IMR-90 (cell line): ENCODE measurements around the gene SNAPC1. TPM values are rescaled to one million over a fixed set of nuclear protein-coding genes. Genes with fewer than 3 reads are reported as not detected.

Experiments used
- ATAC-seq: fragments of 200-7000 bp; cut with Tn5 transposase; 2 replicates; pipeline ENCODE4 v1.9.1; 2020; ENCODE audit warnings: low read depth, mild to moderate bottlenecking, moderate library complexity
- BruUV-seq: library from RNA; stranded (reverse); fragments of 400-500 nt; replicated peaks from 2 replicates; lab custom pipeline; 2021; lab: Mats Ljungman, UMichigan
- CTCF ChIA-PET: fragments of 300-600 bp; formaldehyde crosslinking; extraction: SDS; loops from one replicate; lab custom pipeline; 2021; ENCODE audit warnings: antibody characterized with exemption; lab: Yijun Ruan, JAX
- POLR2A ChIA-PET: fragments of 300-600 bp; sonication (Branson Sonifier 250); formaldehyde crosslinking; loops from one replicate; lab custom pipeline; 2022; ENCODE audit warnings: antibody characterized with exemption; ENCODE audit not compliant: unreplicated experiment; lab: Charles Lee
- DNase-seq: peaks from one replicate; pipeline ENCODE4 v3.0.0; 2013
- H2AFZ ChIP-seq: replicated peaks from 2 replicates; pipeline ENCODE3; 2013; ENCODE audit warnings: low read length, mild to moderate bottlenecking; ENCODE audit not compliant: poor library complexity
- H2AK5ac ChIP-seq: 2 replicates; pipeline ENCODE4 v1.6.1; 2013; ENCODE audit warnings: low read depth, low read length, inconsistent platforms
- H2AK9ac ChIP-seq: replicated peaks from 2 replicates; pipeline ENCODE3; 2013; ENCODE audit warnings: mild to moderate bottlenecking, low read depth, low read length, moderate library complexity; ENCODE audit not compliant: poor library complexity
- H2BK120ac ChIP-seq: 2 replicates; pipeline ENCODE4 v1.6.1; 2013; ENCODE audit warnings: low read depth, low read length, inconsistent platforms
- H2BK15ac ChIP-seq: 3 replicates; pipeline ENCODE4 v1.6.1; 2013; ENCODE audit warnings: low read depth, low read length, inconsistent platforms
- H2BK20ac ChIP-seq: 2 replicates; pipeline ENCODE4 v1.6.1; 2013; ENCODE audit warnings: low read depth, mild to moderate bottlenecking, inconsistent platforms, low read length, moderate library complexity
- H2BK5ac ChIP-seq: 2 replicates; pipeline ENCODE4 v1.6.1; 2013; ENCODE audit warnings: mild to moderate bottlenecking, low read depth, low read length, inconsistent platforms; ENCODE audit not compliant: poor library complexity, severe bottlenecking
- H3K14ac ChIP-seq: replicated peaks from 2 replicates; pipeline ENCODE4 v1.6.1; 2013; ENCODE audit warnings: low read depth, low read length, inconsistent platforms
- H3K18ac ChIP-seq: 2 replicates; pipeline ENCODE4 v1.6.1; 2013; ENCODE audit warnings: low read depth, low read length, control low read depth
- H3K23ac ChIP-seq: 2 replicates; pipeline ENCODE4 v1.6.1; 2013; ENCODE audit warnings: low read depth, low read length, inconsistent platforms
- H3K27ac ChIP-seq: 2 replicates; pipeline ENCODE4 v1.5.1; 2013; ENCODE audit warnings: mild to moderate bottlenecking, control low read depth, low read length; ENCODE audit not compliant: insufficient read depth
- H3K27me3 ChIP-seq: 2 replicates; pipeline ENCODE4 v1.6.1; 2013; ENCODE audit warnings: low read length; ENCODE audit not compliant: control insufficient read depth, insufficient read depth
- H3K36me3 ChIP-seq: 2 replicates; pipeline ENCODE4 v1.6.1; 2013; ENCODE audit warnings: low read length, mixed read lengths; ENCODE audit not compliant: control insufficient read depth, insufficient read depth
- H3K4ac ChIP-seq: 2 replicates; pipeline ENCODE4 v1.6.1; 2013; ENCODE audit warnings: low read depth, low read length, inconsistent platforms
- H3K4me1 ChIP-seq: 2 replicates; pipeline ENCODE4 v1.6.1; 2013; ENCODE audit warnings: low read length, mixed read lengths; ENCODE audit not compliant: control insufficient read depth, insufficient read depth
- H3K4me2 ChIP-seq: 2 replicates; pipeline ENCODE4 v1.6.1; 2013; ENCODE audit warnings: low read depth, mild to moderate bottlenecking, control low read depth, low read length, moderate library complexity
- H3K4me3 ChIP-seq: 2 replicates; pipeline ENCODE4 v1.5.1; 2013; ENCODE audit warnings: low read depth, mild to moderate bottlenecking, control low read depth, low read length, moderate library complexity; ENCODE audit not compliant: insufficient read depth
- H3K56ac ChIP-seq: 2 replicates; pipeline ENCODE4 v1.6.1; 2013; ENCODE audit warnings: low read length, inconsistent platforms; ENCODE audit not compliant: insufficient read depth; ENCODE audit errors: extremely low read depth
- H3K79me1 ChIP-seq, 2 experiments: 2 replicates each; pipeline ENCODE4 v1.6.1; 2013; ENCODE audit warnings: low read length in 2 of 2, inconsistent platforms in 1 of 2, low read depth in 1 of 2
- H3K9ac ChIP-seq: 2 replicates; pipeline ENCODE4 v1.6.1; 2013; ENCODE audit warnings: low read depth, low read length, control low read depth
- H3K9me1 ChIP-seq: 2 replicates; pipeline ENCODE4 v1.6.1; 2013; ENCODE audit warnings: low read length, inconsistent platforms; ENCODE audit not compliant: insufficient read depth
- H3K9me3 ChIP-seq: 2 replicates; pipeline ENCODE4 v1.6.1; 2013; ENCODE audit warnings: low read length; ENCODE audit not compliant: control insufficient read depth, insufficient read depth
- H4K20me1 ChIP-seq: 2 replicates; pipeline ENCODE4 v1.6.1; 2013; ENCODE audit warnings: low read length, inconsistent platforms; ENCODE audit not compliant: insufficient read depth
- H4K5ac ChIP-seq: 2 replicates; pipeline ENCODE4 v1.6.1; 2013; ENCODE audit warnings: mild to moderate bottlenecking, low read depth, low read length, control low read depth
- H4K8ac ChIP-seq, 2 experiments: 2 replicates each; pipeline ENCODE4 v1.6.1; 2013; ENCODE audit warnings: low read depth in 2 of 2, low read length in 2 of 2, control low read depth in 1 of 2, inconsistent platforms in 1 of 2
- H4K91ac ChIP-seq: 2 replicates; pipeline ENCODE4 v1.6.1; 2013; ENCODE audit warnings: low read depth, low read length, inconsistent platforms; ENCODE audit not compliant: insufficient read depth
- BHLHE40 ChIP-seq: fragments of 150-350 bp; IDR thresholded peaks from 2 replicates; pipeline ENCODE4 v1.6.1; 2016; ENCODE audit warnings: mild to moderate bottlenecking, low read depth, low read length
- CEBPB ChIP-seq: IDR thresholded peaks from 2 replicates; pipeline ENCODE4 v1.6.1; 2012; ENCODE audit warnings: low read depth, low read length, improper control_type of control experiment
- FOS ChIP-seq: fragments of 150-350 bp; IDR thresholded peaks from 2 replicates; pipeline ENCODE4 v1.6.1; 2016; ENCODE audit warnings: low read depth, low read length
- MAFK ChIP-seq: IDR thresholded peaks from 2 replicates; pipeline ENCODE4 v1.6.1; 2012; ENCODE audit warnings: low read depth, low read length, improper control_type of control experiment
- MAZ ChIP-seq: IDR thresholded peaks from 2 replicates; pipeline ENCODE4 v1.6.1; 2012; ENCODE audit warnings: low read depth, mild to moderate bottlenecking, low read length, improper control_type of control experiment, moderate library complexity, borderline replicate concordance
- POLR2A ChIP-seq: IDR thresholded peaks from 2 replicates; pipeline ENCODE4 v1.6.1; 2012; ENCODE audit warnings: mild to moderate bottlenecking, low read depth, low read length
- RCOR1 ChIP-seq: IDR thresholded peaks from 2 replicates; pipeline ENCODE4 v1.6.1; 2012; ENCODE audit warnings: mild to moderate bottlenecking, low read length, improper control_type of control experiment; ENCODE audit not compliant: insufficient replicate concordance
- USF2 ChIP-seq: fragments of 150-350 bp; IDR thresholded peaks from 2 replicates; pipeline ENCODE4 v1.6.1; 2017; ENCODE audit warnings: mild to moderate bottlenecking, antibody characterized with exemption, low read length, low read depth
- dilution Hi-C: fragments of 300-500 bp; cut with HindIII; formaldehyde crosslinking; loops from one replicate; pipeline ENCODE4 v1.14.3; 2018; ENCODE audit warnings: low sequenced_read_pairs; ENCODE audit not compliant: unreplicated experiment
- in situ Hi-C: fragments of 300-500 bp; cut with MboI; formaldehyde crosslinking; loops from 3 replicates; pipeline ENCODE4 v1.14.3; 2019; ENCODE audit warnings: low sequenced_read_pairs, inconsistent platforms, mixed read lengths
- intact Hi-C: fragments of 100-400 bp; cut with micrococcal nuclease; formaldehyde crosslinking; loops from 2 replicates; pipeline ENCODE4 v1.10.0; 2022
- polyA plus RNA-seq, 3 experiments: library from polyadenylated mRNA; depleted of rRNA; stranded (reverse); fragments of >200 nt; gene quantifications; 2 replicates each; pipeline ENCODE4 v1.2.3, GENCODE V29; 2012; ENCODE audit warnings: low replicate concordance in 1 of 3
- total RNA-seq: library from RNA; depleted of rRNA; stranded (reverse); fragments of >200 nt; gene quantifications from 2 replicates; pipeline ENCODE4 v1.2.3, GENCODE V29; 2012

SNAPC1 gene
- total and polyA plus RNA-seq, 2 of the 4 experiments (the other 2 are of a cell fraction): 7.7 to 9.3 TPM

GRCh38 chr14:61753631-61754030 lies 8.6 kb upstream of the SNAPC1 start:
- Histone ChIP-seq H3K14ac (0 out of 2 replicates have a peak overlapping the region, but pooled peaks have one; percentile 32), H3K9me3 (peaks cover 4% of the 10 kb centered on the region), H2BK5ac (peak overlapping the region; percentile 99), H2BK15ac (no peak overlapping the region), H3K56ac (no peak overlapping the region), H4K91ac (peak overlapping the region; percentile 34), H3K4me1 (peaks cover 11% of the 10 kb centered on the region), H3K36me3 (peaks cover 14% of the 10 kb centered on the region), H3K4me2 (no peak overlapping the region), H3K9ac (no peak overlapping the region), H4K20me1 (peaks cover 7% of the 10 kb centered on the region; the same call in 1 of the 2 replicates), H2AK9ac (no peak overlapping the region), H3K4ac (peak overlapping the region; percentile 65), H2AK5ac (peak overlapping the region; percentile 13), H3K9me1 (peaks cover 2% of the 10 kb centered on the region; the same call in 1 of the 2 replicates), H3K23ac (peak overlapping the region; percentile 28; the same call in 1 of the 2 replicates), H3K27me3 (no peaks in the 10 kb centered on the region), H3K27ac (peak overlapping the region; percentile 41), H2AFZ (no peak overlapping the region), H4K5ac (peak overlapping the region; percentile 7; the same call in 1 of the 2 replicates), H2BK20ac (peak overlapping the region; percentile 45), H3K18ac (peak overlapping the region; percentile 32; the same call in 1 of the 2 replicates), H2BK120ac (peak overlapping the region; percentile 30; the same call in 1 of the 2 replicates), H3K79me1 (peaks cover 3% of the 10 kb centered on the region in 2 experiments; a peak in 1 of 4 replicates), H4K8ac (peak overlapping the region; percentile 6 to 59; a peak in 3 of 4 replicates), H3K4me3 (no peak overlapping the region)
- in situ Hi-C loops (no loop called here), dilution Hi-C loops (no loop called here), intact Hi-C loops (loop anchor here (5.0 kb wide), 1 partner anchor 191 kb away; no protein-coding TSS in a partner anchor)
- DNase-seq (peak; percentile 42), ATAC-seq (no peak; the same call in 1 of the 2 replicates)
- TF ChIP-seq RCOR1 (no peak), FOS (no peak), MAFK (no peak), CEBPB (no peak), MAZ (no peak), BHLHE40 (no peak), POLR2A (0 out of 2 replicates have a peak, but pooled peaks have one; percentile 21), USF2 (no peak)
- BruUV-seq: no TSS peak
- CTCF ChIA-PET: no interaction called here
- POLR2A ChIA-PET: no interaction called here
